GM18867 (cell line): Measurements from ENCODE around the gene DDX47.
A peak's percentile ranks its signal among the peaks of the same experiment; 100 is the strongest.

Source experiments
- ATAC-seq: cut with Tn5 transposase; IDR thresholded peaks from one replicate; pipeline ENCODE4 v1.9.1; 2021; ENCODE audit warnings: mild to moderate bottlenecking, moderate library complexity; ENCODE audit not compliant: unreplicated experiment

DDX47 gene

DNA sequence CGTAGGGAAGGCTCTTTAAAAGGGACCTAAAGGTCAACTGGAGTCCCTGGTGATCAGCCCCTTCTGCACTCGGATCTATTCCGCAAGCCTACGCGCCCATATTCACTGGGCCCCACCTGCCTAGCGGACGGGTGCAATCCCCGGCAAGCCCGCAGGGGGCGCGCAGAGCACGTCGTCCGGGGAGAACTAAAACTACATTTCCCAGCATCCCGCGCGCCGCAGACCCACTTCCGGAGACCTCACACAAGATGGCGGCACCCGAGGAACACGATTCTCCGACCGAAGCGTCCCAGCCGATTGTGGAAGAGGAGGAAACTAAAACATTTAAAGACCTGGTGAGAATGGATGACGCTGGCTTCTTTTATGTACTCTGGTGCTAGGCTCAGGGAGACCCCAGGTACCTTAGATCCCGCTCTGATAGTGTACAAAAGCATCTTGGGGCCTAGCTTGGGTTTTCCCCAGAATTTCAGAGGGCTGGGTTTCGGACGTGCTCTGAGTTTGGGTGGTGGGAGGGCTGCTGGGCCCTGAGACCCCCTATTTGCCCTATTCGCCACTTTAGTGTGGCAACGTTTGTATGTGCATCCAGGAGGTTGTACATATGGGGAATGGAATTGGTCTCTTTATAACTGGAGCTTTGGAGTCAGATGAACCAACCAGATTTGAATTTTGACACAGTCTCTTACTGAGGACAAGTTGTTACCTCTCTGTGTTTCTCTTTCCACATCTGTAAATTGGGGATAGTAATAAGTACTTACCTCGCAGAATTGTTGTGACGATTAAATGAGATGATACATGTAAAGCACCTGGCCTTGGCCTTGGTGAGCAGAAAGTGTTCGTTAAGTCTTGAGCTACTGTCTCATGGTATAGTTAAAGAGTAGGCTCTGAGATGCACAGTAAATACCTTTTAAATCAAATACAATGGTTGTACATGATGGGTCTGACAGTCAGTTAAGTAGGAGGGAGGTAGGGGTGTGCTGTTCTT is at the start of gene DDX47:
DDX47 (plus strand) TSS at position 227 of the 982 bp plus-strand sequence; CDS start at position 249, 22 bp downstream.
- peak; percentile 89 for ATAC-seq

GRCh38 chr12:12764824-12765223 is 48.3 kb upstream of the DDX47 start:
- no peak for ATAC-seq

- no peak for ATAC-seq
Observed at GRCh38 chr12:12770262-12770661, 42.9 kb upstream of the DDX47 start.

DNA sequence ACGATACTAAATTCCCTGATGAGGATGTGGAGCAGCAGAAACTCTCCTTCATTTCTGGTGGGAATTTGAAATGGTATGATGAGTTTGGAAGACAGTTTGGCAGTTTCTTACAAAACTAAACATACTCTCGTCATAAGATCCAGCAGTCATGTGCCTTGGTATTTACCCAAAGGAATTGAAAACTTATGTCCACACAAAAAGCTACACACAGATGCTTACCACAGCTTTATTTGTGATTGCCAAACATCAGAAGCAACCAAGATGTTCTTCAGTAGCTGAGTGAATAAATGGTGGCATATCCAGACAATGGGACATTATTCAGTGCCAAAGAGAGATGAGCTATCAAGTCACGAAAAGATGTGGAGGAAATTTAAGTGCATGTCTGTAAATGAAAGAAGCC is 38.4 kb upstream of the DDX47 start:
- ATAC-seq: no peak

DNA sequence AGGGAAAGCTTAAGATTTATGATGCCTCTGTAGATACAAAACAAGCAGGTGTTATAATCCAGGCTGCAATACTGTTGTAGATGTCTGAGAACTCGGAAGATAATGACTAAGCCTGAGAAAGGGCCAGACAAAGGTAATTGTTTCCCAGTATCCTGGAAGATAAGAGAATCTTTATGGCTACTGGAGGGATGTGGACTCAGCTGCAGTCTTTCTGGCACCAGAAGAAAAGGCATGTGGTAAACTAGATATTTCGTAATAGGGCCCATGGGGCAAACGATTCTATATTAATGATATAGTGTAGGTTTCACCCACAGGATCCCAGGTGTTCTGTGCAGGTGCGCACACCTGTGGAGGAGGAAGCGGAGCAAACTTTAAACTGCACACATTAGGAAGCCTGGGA is 36.9 kb upstream of the DDX47 start:
- no peak for ATAC-seq

- ATAC-seq: no peak
Observed at GRCh38 chr12:12777092-12777491, 36.1 kb upstream of the DDX47 start.

DNA sequence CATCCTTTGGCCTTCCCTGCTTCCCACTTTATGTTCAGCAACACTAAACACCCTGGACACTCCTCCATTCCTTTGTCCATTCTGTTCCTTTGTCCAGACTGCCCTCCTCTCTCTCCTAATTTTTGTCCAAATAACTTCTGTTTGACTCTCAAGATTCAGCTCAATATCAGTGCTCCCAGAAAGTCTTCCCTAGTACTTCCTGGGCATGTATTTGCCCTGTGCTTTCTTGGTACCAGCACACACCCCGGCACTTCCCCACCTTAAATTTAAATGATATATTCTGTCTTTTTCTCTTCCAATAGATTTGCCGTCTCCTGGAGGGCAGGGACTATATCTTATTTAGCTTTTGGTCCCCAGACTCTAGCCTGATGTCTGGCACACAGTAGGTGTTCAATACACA is 34.1 kb upstream of the DDX47 start:
- no peak for ATAC-seq

GRCh38 chr12:12779529-12779928 is 33.6 kb upstream of the DDX47 start:
- no peak for ATAC-seq

DNA sequence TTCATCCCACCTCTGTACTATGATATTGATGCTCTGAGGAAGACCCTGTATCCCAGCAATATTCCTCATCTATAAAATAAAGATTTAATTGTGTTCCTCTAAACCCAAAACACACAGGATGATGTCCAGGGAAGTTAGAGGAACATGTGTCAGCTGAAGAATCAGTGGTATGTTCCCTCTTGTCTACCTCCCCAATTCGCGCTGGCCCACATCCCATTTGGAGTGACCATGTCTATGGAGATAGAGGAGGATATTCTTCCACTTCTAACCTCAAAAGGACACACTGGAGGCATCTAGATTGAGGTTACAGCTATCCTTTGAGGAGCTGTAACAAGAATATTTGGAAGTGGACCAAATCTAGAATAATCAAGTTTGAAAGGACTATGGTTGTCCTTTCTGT is 29.0 kb upstream of the DDX47 start:
- no peak for ATAC-seq

DNA sequence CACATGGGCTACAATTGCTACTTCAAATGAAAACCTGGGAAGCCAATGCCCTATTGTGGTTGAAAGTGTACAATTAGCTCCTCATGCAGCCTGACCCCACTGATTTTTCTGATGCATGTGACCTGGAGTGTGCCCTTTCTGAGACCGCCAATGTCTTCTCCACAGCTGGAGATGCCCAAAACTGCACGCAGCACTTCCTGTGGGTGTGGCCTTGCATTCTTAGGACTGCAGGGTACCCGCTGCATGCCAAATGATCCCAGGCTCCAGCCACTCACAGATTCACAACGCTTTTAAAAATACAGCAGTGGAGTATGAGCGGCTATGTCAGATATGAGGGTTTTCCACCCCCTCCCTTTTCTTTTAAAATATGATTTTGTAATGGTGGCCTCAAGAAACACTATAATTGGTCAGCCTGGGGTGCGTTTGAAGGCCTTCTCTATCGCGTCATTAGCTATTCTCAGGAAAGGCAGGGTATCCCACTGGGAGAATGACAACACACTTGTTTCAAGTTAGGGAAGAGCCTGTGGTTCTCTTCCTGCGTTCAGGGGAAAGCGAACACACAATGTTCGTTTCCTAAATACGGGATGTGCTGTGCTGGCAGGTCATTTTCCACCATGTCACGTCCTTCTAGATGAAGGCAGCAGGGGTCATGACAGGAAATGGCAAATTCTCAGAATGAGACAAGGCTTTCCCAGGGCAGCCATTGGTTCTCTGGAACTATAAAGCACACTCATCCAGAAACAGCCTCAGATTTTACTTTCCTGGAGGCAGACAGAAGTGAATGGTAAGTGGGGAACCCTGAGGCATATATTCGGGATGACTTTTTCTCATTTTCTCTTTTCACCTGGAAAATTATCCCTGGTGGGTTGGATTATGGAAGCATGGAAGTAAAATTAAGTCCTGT is 28.0 kb upstream of the DDX47 start, which contains the start of gene APOLD1:
APOLD1 (plus strand) TSS at position 749 of the 904 bp plus-strand sequence; CDS start at position 782, 33 bp downstream.
- no peak for ATAC-seq

GRCh38 chr12:12786351-12786705 is 26.8 kb upstream of the DDX47 start:
- peak; percentile 12 for ATAC-seq

GRCh38 chr12:12786706-12787601 is 26.2 kb upstream of the DDX47 start:
- peak; percentile 87 for ATAC-seq

DNA sequence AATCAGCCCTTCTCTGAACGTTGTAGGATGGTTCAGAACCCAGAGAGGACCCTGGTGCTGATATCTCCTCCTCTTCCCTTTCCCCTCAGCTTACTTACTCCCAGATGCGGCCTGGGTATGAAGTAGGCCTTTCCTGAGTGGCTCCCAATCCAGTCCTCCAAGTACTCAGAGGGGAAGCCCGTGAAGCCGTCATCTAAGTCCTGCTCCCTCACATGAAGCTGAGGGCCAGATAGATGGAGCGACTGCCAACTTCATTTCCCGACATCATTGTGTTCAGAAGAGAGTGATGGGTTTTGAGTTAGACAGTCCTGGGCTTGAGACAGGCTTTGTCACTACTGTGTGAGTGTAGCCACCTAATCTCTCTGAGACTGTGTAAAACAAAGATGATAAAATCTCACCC is 25.0 kb upstream of the DDX47 start:
- no peak for ATAC-seq

DNA sequence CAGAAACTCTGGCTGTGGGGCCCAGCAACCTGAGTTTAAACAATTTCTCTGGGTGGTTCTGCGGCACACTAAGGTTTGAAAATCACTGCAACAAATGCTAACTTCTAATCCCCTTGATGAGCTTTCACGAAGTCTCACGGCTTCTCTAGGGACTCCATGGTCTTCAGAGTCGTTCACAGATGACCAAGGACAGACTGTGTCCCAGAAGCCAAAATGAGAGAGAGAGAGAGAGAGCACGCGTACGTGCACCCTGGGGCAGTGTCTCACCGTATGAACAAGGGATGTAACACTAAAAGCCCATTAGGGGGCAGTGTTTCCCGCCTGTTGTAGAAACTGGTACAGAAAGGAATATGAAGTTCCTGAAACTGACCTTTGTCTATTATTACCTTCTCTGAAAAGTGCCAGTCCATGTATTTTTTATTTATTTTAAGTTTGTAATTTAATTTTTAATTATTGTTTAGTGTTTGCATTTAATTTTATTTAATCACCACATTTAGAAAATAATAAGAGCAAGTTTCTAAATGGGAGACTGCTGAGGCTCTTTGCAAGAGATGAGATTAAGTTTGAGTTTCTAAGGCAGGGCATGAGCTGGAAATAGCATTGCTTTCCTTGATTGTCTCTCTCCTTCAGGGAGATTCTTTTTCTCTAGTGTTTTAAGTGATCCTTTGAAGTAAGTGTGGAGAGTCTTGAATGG is 24.3 kb upstream of the DDX47 start:
- peak; percentile 63 for ATAC-seq

DNA sequence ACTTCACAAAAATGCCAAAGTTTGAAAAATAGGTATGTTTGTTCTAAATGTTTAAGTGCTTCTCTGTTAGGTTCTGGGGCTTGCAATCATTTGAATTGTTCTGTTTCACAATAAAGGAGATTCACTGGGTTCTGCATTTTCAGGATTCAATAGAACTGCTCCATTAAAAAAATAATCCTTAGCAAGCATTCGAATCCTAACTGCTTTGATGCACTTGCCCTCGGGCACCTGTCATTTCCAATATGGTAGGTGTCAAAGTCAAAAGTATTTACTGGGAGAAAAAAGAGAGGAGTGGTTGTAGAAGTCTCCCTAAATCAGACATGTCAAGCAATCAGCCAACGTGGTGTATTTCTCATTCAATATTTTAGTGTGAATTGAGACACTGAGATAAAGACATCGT is 22.2 kb upstream of the DDX47 start:
- no peak for ATAC-seq

GRCh38 chr12:12791756-12792369 is 21.3 kb upstream of the DDX47 start:
- no peak for ATAC-seq

DNA sequence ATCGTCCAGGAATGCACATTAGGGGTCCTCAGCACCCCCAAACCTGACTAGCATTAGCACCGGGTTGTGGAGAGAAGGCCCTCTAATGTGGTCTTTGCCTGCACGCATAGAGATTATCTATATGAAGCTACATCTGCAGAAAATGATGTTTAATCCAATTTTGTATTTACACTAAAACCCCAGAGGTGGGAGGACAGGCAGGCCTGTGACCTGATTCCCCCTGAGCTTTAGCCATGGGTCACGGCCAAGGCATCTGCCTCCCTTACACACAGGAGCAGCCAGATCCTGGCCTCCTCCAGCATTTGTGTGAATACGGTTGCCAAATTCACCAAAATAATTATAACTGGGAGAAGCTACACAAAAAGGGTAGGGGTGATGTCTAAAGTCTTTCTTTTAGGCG is 20.7 kb upstream of the DDX47 start:
- no peak for ATAC-seq

DNA sequence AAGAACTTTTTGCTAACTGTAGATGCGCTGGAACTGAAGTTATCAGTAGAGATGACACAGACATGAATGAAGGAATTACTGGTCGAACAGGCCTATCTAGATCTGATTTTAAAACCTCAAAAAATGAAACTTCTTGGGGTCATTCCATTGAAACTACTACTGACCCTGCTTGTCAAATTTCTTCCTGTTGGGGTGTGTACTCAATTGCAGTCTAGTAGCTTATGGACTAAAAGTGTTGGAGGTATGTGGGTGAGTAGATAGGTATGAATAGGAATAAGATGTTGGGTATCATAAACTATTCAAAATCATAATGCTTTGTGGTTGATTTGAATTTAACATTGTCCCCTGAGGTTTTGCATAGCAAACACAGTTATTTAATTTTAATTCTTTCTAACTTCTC is 18.5 kb upstream of the DDX47 start:
- no peak for ATAC-seq

DNA sequence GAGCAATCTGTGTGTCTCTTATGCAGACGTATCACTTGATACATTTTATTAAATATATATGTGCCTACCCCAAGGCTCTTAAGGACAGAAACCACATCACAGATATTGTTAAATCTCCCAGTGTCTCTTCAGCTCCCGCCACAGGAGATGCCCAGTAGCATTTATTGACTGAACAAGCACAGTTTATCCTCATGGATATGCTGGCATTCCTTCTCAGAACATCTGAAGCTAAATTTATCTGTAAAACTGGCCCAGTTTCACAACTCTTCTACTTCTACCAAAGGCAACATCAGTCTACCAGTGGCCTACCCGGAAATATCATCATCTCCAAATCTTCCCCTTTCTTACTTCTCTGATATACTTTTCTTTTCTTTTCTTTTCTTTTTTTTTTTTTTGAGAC is 17.0 kb upstream of the DDX47 start:
- no peak for ATAC-seq
